Panc1 (cell line): Measurements from ENCODE around the gene GNB2. TPM values are rescaled to one million over a fixed set of nuclear protein-coding genes. Genes with fewer than 3 reads are reported as not detected.

ENCODE experiments used
- ATAC-seq: fragments of 200-7000 bp; cut with Tn5 transposase; 2 replicates; pipeline ENCODE4 v1.9.1; 2020; ENCODE audit warnings: mild to moderate bottlenecking, moderate library complexity
- BruUV-seq: library from RNA; stranded (reverse); fragments of 400-500 nt; replicated peaks from 2 replicates; lab custom pipeline; 2021; lab: Mats Ljungman, UMichigan
- CTCF ChIA-PET: fragments of 300-600 bp; sonication (Branson Sonifier 250); formaldehyde crosslinking; loops from one replicate; lab custom pipeline; 2022; ENCODE audit warnings: antibody characterized with exemption; lab: Charles Lee
- POLR2A ChIA-PET: fragments of 300-600 bp; sonication (Branson Sonifier 250); formaldehyde crosslinking; loops from one replicate; lab custom pipeline; 2022; ENCODE audit warnings: antibody characterized with exemption; lab: Charles Lee
- DNase-seq: peaks from one replicate; pipeline ENCODE4 v3.0.0-alpha.2; 2010; ENCODE audit warnings: low read depth, low spot score
- H3K27ac ChIP-seq: 2 replicates; pipeline ENCODE4 v1.5.1; 2011; ENCODE audit warnings: mild to moderate bottlenecking, low read length, inconsistent platforms
- H3K27me3 ChIP-seq: fragments of 200-500 bp; sonication (Bioruptor generic); 2 replicates; pipeline ENCODE4 v1.6.0; 2014; ENCODE audit warnings: low read length, inconsistent platforms; ENCODE audit not compliant: control insufficient read depth, insufficient read depth
- H3K36me3 ChIP-seq: fragments of 200-500 bp; sonication (Bioruptor generic); 2 replicates; pipeline ENCODE4 v1.5.1; 2014; ENCODE audit warnings: inconsistent platforms, mild to moderate bottlenecking, low read length, moderate library complexity; ENCODE audit not compliant: control insufficient read depth, insufficient read depth
- H3K4me1 ChIP-seq: 2 replicates; pipeline ENCODE4 v1.5.1; 2011; ENCODE audit warnings: inconsistent platforms, mild to moderate bottlenecking, low read length, moderate library complexity; ENCODE audit not compliant: control insufficient read depth, insufficient read depth
- H3K4me3 ChIP-seq, 2 experiments: 2 replicates each; pipeline ENCODE4 v1.5.1; 2011 to 2012; ENCODE audit warnings: low read depth in 2 of 2, low read length in 2 of 2, mild to moderate bottlenecking in 2 of 2, inconsistent platforms in 1 of 2, moderate library complexity in 1 of 2
- H3K9me3 ChIP-seq: fragments of 200-500 bp; sonication (Bioruptor generic); 2 replicates; pipeline ENCODE4 v1.5.1; 2014; ENCODE audit warnings: low read depth, mild to moderate bottlenecking, inconsistent platforms, low read length, moderate library complexity; ENCODE audit not compliant: control insufficient read depth, insufficient read depth
- POLR2AphosphoS5 ChIP-seq: IDR thresholded peaks from 2 replicates; pipeline ENCODE4 v1.6.1; 2012; ENCODE audit warnings: mild to moderate bottlenecking, low read depth, low read length, moderate library complexity
- SIN3A ChIP-seq: IDR thresholded peaks from 2 replicates; pipeline ENCODE4 v1.6.1; 2012; ENCODE audit warnings: low read depth, mild to moderate bottlenecking, low read length, moderate library complexity, borderline replicate concordance; ENCODE audit not compliant: insufficient read depth
- TCF7L2 ChIP-seq: IDR thresholded peaks from 2 replicates; pipeline ENCODE4 v1.6.1; 2011; ENCODE audit warnings: mild to moderate bottlenecking, low read depth, low read length, inconsistent platforms
- in situ Hi-C: cut with HindIII; loops from 2 replicates; pipeline ENCODE4 v1.10.0; 2016; ENCODE audit warnings: low sequenced_read_pairs, low pct_unique_long_range_greater_than_20kb
- intact Hi-C: fragments of 100-400 bp; cut with micrococcal nuclease; formaldehyde crosslinking; loops from one replicate; pipeline ENCODE4 v1.10.0; 2022; ENCODE audit not compliant: unreplicated experiment
- total RNA-seq: library from RNA; stranded (reverse); gene quantifications from one replicate; pipeline ENCODE4 v1.2.1, GENCODE V29; 2021; ENCODE audit not compliant: unreplicated experiment
- TF ChIP-seq, protein P1 (sequence below): fragments of 450-650 bp; IDR thresholded peaks from 2 replicates; pipeline ENCODE4 v1.5.1; 2017; ENCODE audit warnings: mild to moderate bottlenecking
- TF ChIP-seq, protein P2 (sequence below), 2 experiments: IDR thresholded peaks; 2 replicates each; pipeline ENCODE4 v1.6.1; 2011 to 2012; ENCODE audit warnings: low read depth in 2 of 2, control low read depth in 1 of 2, low read length in 1 of 2, mild to moderate bottlenecking in 1 of 2, moderate library complexity in 1 of 2; ENCODE audit not compliant: insufficient read depth in 1 of 2

Gene GNB2
- total RNA-seq, 1 experiment from 2014 or later = 289 TPM

DNA sequence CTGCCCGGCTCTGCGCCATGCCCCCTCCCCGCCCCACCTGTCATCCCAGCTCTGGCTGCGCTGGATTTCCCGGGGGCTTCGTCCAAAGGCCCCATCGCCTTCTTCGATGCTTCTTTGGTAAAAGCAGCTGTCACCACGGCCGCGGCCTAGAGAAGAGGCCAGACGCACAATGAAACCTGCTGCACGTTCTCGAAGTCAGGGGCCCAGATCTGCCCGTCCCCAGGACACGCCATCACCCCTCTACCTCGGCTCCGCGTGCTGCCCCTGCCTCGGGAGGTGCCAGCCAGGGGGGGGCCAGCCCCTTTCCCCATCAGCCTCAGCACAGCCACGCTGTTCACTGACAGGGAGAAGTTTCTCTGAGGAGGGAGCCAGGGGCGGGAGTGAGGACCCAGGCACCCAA lies 13.7 kb downstream of the GNB2 start:
- no peak overlapping the region for H3K27ac ChIP-seq
- BruUV-seq = no TSS peak
- H3K9me3 ChIP-seq = no peaks in the 10 kb centered on the region
- intact Hi-C loops (loop anchor here (10.0 kb wide), 1 partner anchor 52 kb away; no protein-coding TSS in a partner anchor), in situ Hi-C loops (no loop called here)
- TF ChIP-seq POLR2AphosphoS5 (no peak), TCF7L2 (no peak), SIN3A (no peak)
- TF ChIP-seq, protein P1, sequence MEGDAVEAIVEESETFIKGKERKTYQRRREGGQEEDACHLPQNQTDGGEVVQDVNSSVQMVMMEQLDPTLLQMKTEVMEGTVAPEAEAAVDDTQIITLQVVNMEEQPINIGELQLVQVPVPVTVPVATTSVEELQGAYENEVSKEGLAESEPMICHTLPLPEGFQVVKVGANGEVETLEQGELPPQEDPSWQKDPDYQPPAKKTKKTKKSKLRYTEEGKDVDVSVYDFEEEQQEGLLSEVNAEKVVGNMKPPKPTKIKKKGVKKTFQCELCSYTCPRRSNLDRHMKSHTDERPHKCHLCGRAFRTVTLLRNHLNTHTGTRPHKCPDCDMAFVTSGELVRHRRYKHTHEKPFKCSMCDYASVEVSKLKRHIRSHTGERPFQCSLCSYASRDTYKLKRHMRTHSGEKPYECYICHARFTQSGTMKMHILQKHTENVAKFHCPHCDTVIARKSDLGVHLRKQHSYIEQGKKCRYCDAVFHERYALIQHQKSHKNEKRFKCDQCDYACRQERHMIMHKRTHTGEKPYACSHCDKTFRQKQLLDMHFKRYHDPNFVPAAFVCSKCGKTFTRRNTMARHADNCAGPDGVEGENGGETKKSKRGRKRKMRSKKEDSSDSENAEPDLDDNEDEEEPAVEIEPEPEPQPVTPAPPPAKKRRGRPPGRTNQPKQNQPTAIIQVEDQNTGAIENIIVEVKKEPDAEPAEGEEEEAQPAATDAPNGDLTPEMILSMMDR = no peak
- TF ChIP-seq, protein P2, sequence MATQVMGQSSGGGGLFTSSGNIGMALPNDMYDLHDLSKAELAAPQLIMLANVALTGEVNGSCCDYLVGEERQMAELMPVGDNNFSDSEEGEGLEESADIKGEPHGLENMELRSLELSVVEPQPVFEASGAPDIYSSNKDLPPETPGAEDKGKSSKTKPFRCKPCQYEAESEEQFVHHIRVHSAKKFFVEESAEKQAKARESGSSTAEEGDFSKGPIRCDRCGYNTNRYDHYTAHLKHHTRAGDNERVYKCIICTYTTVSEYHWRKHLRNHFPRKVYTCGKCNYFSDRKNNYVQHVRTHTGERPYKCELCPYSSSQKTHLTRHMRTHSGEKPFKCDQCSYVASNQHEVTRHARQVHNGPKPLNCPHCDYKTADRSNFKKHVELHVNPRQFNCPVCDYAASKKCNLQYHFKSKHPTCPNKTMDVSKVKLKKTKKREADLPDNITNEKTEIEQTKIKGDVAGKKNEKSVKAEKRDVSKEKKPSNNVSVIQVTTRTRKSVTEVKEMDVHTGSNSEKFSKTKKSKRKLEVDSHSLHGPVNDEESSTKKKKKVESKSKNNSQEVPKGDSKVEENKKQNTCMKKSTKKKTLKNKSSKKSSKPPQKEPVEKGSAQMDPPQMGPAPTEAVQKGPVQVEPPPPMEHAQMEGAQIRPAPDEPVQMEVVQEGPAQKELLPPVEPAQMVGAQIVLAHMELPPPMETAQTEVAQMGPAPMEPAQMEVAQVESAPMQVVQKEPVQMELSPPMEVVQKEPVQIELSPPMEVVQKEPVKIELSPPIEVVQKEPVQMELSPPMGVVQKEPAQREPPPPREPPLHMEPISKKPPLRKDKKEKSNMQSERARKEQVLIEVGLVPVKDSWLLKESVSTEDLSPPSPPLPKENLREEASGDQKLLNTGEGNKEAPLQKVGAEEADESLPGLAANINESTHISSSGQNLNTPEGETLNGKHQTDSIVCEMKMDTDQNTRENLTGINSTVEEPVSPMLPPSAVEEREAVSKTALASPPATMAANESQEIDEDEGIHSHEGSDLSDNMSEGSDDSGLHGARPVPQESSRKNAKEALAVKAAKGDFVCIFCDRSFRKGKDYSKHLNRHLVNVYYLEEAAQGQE (IDR thresholded peaks at IDR 0.05; ENCODE audit: insufficient read depth in 1 of 2, low read depth in 2 of 2, low read length in 1 of 2) = no peak
- H3K4me3 ChIP-seq = no peak overlapping the region
- H3K36me3 ChIP-seq = no peaks in the 10 kb centered on the region
- POLR2A ChIA-PET = no interaction called here
- no peaks in the 10 kb centered on the region for H3K27me3 ChIP-seq
- DNase-seq (no peak), ATAC-seq (no peak)
- CTCF ChIA-PET = no interaction called here
- H3K4me1 ChIP-seq = peaks cover 19% of the 10 kb centered on the region

DNA sequence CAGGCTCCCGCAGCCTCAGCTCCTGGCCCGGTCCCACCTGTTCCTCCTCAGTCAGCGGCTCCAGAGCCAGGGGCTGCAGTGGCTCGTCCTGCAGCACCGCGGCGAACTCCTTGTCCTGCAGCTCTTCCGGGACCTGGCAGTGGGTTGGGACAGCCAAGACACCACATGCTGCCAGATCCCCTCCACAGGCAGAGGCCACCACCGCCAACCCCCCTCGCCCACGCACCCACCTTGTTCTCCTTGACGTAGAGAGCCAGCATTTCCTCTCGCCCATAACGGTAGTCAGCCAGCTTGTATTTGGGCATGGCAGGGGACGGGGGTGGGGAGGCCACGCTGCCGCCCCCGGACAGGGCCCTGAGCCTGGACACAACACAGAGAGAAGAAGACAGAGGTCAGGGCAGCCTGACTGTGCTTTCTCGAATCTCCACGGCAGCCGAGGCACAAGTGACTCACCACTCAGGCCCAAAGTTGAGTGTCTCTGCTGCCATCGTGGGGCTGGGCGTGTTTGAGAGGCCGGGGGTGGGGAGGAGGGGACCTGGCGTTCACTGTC lies 14.3 kb downstream of the GNB2 start:
- TF ChIP-seq TCF7L2 = no peak
- no peak for TF ChIP-seq SIN3A
- TF ChIP-seq, protein P2 (IDR thresholded peaks at IDR 0.05; ENCODE audit: insufficient read depth in 1 of 2, low read depth in 2 of 2, low read length in 1 of 2) = no peak
- no peak for TF ChIP-seq POLR2AphosphoS5
- TF ChIP-seq, protein P1 = no peak
- no peak overlapping the region for H3K4me3 ChIP-seq
- H3K27ac ChIP-seq = no peak overlapping the region
- DNase-seq (no peak), ATAC-seq (no peak)
- H3K27me3 ChIP-seq = no peaks in the 10 kb centered on the region
- CTCF ChIA-PET = no interaction called here
- BruUV-seq = no TSS peak
- peaks cover 19% of the 10 kb centered on the region for H3K4me1 ChIP-seq
- POLR2A ChIA-PET = no interaction called here
- in situ Hi-C loops = no loop called here
- H3K36me3 ChIP-seq = no peaks in the 10 kb centered on the region
- H3K9me3 ChIP-seq = no peaks in the 10 kb centered on the region
- intact Hi-C loops = loop anchor here (10.0 kb wide), 1 partner anchor 53 kb away; no protein-coding TSS in a partner anchor
